Measurements from ENCODE around the gene KRTAP1-4.
A peak's percentile ranks its signal among the peaks of the same experiment; 100 is the strongest.

Gene KRTAP1-4

DNA sequence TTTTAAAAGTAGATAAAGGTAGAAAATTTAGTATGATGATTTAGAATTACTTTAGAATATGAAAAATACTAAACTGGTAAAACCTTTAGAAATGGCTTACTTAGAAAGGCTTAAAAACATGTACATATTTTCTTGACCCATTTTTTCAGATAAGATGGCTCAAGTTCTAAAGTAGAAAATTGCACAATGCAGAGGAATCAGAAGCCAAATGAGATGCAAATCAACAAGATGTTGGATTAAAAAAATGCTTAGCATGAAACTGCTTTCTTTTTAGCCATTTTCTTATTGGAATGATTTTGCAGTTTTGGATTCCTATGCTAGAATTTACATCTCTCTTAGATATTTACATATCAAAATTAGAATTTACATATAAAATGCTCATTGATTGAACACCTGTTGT lies 19.6 kb downstream of the KRTAP1-4 start:
- H3K27ac ChIP-seq = no peak overlapping the region
- TF ChIP-seq ZFX (IDR thresholded peaks at IDR 0.05; ENCODE audit: borderline replicate concordance) = no peak
- TF ChIP-seq, protein P1, sequence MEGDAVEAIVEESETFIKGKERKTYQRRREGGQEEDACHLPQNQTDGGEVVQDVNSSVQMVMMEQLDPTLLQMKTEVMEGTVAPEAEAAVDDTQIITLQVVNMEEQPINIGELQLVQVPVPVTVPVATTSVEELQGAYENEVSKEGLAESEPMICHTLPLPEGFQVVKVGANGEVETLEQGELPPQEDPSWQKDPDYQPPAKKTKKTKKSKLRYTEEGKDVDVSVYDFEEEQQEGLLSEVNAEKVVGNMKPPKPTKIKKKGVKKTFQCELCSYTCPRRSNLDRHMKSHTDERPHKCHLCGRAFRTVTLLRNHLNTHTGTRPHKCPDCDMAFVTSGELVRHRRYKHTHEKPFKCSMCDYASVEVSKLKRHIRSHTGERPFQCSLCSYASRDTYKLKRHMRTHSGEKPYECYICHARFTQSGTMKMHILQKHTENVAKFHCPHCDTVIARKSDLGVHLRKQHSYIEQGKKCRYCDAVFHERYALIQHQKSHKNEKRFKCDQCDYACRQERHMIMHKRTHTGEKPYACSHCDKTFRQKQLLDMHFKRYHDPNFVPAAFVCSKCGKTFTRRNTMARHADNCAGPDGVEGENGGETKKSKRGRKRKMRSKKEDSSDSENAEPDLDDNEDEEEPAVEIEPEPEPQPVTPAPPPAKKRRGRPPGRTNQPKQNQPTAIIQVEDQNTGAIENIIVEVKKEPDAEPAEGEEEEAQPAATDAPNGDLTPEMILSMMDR (IDR thresholded peaks at IDR 0.05) = no peak

DNA sequence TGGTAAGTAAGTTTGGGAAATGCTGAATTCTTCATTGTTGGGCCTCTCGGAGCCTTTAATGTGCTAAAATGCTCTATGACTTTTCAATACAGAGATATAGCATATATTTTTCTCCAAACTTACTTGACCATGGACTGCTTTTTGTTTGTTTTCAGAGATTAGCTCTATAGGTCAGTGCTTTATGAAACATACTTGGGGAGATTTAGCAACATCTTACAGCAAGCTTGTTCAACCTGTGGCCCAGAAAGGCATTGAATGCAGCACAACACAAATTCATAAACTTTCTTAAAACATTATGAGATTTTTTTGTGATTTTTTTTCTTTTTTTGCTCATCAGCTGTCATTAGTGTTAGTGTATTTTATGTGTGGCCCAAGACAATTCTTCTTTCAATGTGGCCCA lies 20.1 kb downstream of the KRTAP1-4 start:
- TF ChIP-seq, protein P1 (IDR thresholded peaks at IDR 0.05) = no peak
- TF ChIP-seq ZFX (IDR thresholded peaks at IDR 0.05; ENCODE audit: borderline replicate concordance) = no peak
- peak overlapping the region; percentile 55 for H3K27ac ChIP-seq

DNA sequence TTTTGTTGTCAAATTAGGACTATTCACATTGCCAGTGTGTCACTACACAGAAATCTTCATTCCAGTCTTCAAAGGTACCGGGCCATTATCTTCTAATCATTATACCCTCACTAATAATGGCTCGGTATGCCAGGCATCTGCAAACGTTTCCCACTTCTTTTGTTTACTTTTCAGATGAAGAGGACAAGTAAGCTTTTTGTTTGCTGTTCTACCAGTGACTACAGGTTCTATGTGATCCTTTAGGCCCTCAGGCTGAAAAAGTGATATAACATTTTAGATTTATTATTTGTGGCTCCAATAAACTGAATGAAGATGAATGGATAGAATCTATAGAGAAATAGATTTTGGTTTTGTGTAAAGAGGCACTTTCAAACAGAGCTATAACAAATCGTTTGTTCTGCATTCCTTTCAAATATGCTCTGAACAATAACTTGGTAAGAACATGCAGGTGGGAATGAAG lies 20.7 kb downstream of the KRTAP1-4 start:
- H3K27ac ChIP-seq = peak overlapping the region; percentile 55
- TF ChIP-seq, protein P1 (IDR thresholded peaks at IDR 0.05) = no peak
- no peak for TF ChIP-seq ZFX (IDR thresholded peaks at IDR 0.05; ENCODE audit: borderline replicate concordance)

DNA sequence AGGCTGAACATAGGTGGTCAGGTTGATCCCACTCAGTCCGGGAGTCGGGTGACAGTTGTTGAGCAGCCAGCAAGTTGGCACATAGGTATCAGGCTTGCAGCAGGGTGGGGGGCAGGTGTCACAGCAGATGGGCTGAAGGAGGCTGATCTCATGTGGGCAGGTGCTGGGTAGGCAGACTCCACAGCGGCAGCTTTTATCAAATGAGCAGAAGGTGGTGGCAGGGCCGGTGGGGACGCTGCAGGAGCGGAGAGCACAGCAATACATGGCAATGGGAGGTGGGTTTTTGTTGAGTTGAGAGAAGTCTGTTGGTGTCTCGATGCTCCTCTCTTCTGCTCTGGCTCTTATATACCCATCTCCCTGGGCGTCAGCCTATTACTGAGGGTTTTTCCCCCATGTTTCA lies 21.2 kb downstream of the KRTAP1-4 start, which contains the start of gene KRTAP3-1:
Gene KRTAP3-1 (minus strand): TSS at position 318 of the 400 bp plus-strand sequence. CDS start 54 bp downstream, at position 264.
- TF ChIP-seq ZFX (IDR thresholded peaks at IDR 0.05; ENCODE audit: borderline replicate concordance) = no peak
- TF ChIP-seq, protein P1 (IDR thresholded peaks at IDR 0.05) = no peak
- peak within 1 kb of the TSS; percentile 55 for H3K27ac ChIP-seq

DNA sequence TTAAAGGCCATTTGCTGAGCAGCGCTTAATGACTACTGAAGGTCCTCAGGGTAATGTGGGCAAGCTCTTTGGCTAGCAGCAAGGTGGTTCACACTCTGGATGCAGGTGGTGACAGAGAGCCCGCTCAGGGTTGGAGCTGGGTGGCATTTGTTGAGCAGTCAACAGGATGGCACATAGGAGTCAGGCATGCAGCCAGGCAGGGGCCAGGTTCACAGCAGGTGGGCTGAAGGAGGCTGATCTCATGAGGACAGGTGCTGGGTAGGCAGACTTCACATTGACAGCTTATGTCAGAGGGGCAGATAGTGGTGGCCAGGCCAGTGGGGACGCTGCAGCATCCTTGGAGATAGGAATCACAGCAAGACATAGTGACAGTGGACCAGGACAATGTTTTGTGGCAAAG lies 25.6 kb downstream of the KRTAP1-4 start:
- TF ChIP-seq, protein P1 (IDR thresholded peaks at IDR 0.05) = no peak
- TF ChIP-seq ZFX (IDR thresholded peaks at IDR 0.05; ENCODE audit: borderline replicate concordance) = no peak
- H3K27ac ChIP-seq = no peak overlapping the region

DNA sequence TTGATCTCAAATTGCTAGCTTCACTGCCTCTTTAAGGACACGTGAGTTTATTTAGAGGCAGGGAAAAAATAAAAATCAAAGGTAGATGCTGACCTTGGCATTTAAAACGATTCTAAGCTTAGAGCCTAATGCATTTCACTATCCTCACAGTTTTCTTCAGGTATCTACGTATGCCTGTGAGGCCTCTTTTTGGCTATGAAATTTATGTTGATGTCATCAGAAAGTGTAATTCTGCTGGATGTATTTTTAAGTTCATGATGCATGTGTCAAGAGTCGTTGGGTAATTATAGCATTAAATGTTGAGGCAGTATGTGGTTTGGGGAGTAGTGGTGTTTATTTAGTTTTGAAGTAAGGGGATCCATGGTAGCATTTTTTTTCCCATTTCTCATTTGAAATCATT lies 26.1 kb downstream of the KRTAP1-4 start:
- no peak for TF ChIP-seq ZFX (IDR thresholded peaks at IDR 0.05; ENCODE audit: borderline replicate concordance)
- TF ChIP-seq, protein P1 (IDR thresholded peaks at IDR 0.05) = no peak
- H3K27ac ChIP-seq = no peak overlapping the region

DNA sequence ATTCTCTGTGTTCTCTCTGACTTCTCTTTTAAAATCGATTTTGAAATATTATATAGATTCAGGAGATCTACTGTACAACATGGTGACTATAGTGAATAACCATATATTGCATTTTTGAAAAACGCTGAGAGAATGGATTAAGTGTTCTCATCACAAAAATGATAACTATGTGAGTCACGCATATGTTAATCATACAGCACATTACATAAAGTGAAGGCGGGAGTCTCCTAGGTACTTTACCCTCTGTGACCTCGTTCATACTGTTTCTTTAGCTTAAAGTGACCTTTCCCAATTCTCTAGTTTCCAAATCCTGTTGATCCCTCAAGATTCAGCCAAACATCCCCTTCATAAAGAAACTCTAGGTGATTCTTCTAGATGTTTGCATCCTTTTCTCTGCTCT lies 27.2 kb downstream of the KRTAP1-4 start:
- TF ChIP-seq, protein P1 (IDR thresholded peaks at IDR 0.05) = no peak
- TF ChIP-seq ZFX (IDR thresholded peaks at IDR 0.05; ENCODE audit: borderline replicate concordance) = no peak
- no peak overlapping the region for H3K27ac ChIP-seq

Data from 22Rv1 (cell line).